Measurements from ENCODE around the gene KL. TPM values are rescaled to one million over a fixed set of nuclear protein-coding genes. Genes with fewer than 3 reads are reported as not detected.

Gene KL
- total and polyA plus RNA-seq, 10 of the 15 experiments (the other 5 are each of a cell fraction or from before 2014, with no cell fraction given): 0.08 to 2.1 (median 1.4) TPM

DNA sequence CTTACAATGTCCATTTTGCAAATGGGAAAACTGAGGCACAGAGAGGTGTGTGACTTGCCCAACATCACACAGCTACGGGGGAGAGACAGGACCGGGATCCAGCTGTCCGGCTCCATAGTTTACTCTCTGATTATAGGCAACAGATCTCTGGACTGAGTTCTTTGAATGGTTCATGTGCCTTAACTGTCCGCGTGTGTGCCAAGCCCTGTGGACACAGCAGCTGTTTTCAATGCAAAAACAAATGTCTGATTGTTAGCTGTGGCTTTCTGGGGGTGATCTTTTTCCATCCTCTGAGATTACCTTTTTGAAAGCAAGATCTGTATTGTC is 94.1 kb downstream of the KL start:
- H3K4me3 ChIP-seq: no peak overlapping the region
- H3K9ac ChIP-seq (ENCODE audit: control insufficient read depth, insufficient read depth, low read length): peak overlapping the region; percentile 77
- 22% methylated on average over 5 of the region's 5 CpGs for WGBS (ENCODE audit: insufficient coverage, insufficient replicate concordance, low lambda C conversion rate, missing lambda C conversion rate)
- H3K36me3 ChIP-seq (ENCODE audit: control insufficient read depth in 2 of 2, insufficient read depth in 2 of 2, low read length in 1 of 2): peaks cover 8 to 32% of the 10 kb centered on the region in 2 experiments
- peak overlapping the region; percentile 88 for H2AFZ ChIP-seq (ENCODE audit: control insufficient read depth, low read depth, low read length)
- H3K27me3 ChIP-seq (replicated peaks in 1 of 2; ENCODE audit: control insufficient read depth in 2 of 2, insufficient read depth in 2 of 2, low read length in 1 of 2): no peaks in the 10 kb centered on the region
- ChIA-PET SMC1A (ENCODE audit: uncharacterized antibody, unreplicated experiment) (interaction anchor here (0.8 to 7.6 kb wide), 21 partner anchors 11 to 115 kb away, joined by 3 to 95 read pairs (median 6); no protein-coding TSS in a partner anchor), POLR2A (interaction anchor here (1.0 to 7.2 kb wide), 9 partner anchors 22 to 95 kb away, joined by 3 to 62 read pairs (median 6); no protein-coding TSS in a partner anchor), RAD21 (ENCODE audit: unreplicated experiment) (interaction anchor here (1.0 to 6.9 kb wide), 20 partner anchors 11 to 619 kb away, joined by 3 to 80 read pairs (median 6); no protein-coding TSS in a partner anchor), CTCF (interaction anchor here (0.8 to 5.7 kb wide), 28 partner anchors 10 to 614 kb away, joined by 3 to 52 read pairs (median 7); no protein-coding TSS in a partner anchor)
- H3K4me1 ChIP-seq (ENCODE audit: control insufficient read depth, insufficient read depth, low read length): peaks cover 59% of the 10 kb centered on the region
- TSS peak; percentile 31 for BruUV-seq (replicated peaks)
- H3K79me2 ChIP-seq (ENCODE audit: control insufficient read depth, insufficient read depth, low read length): peaks cover 3% of the 10 kb centered on the region
- peak; percentile 7 for ATAC-seq
- peak overlapping the region; percentile 90 for H3K4me2 ChIP-seq (ENCODE audit: control insufficient read depth, insufficient read depth)
- in situ Hi-C loops (cut with MboI): no loop called here
- no peaks in the 10 kb centered on the region for H3K9me3 ChIP-seq (replicated peaks; ENCODE audit: control insufficient read depth, insufficient read depth, low read length)
- TF ChIP-seq SMARCA5 (IDR thresholded peaks at IDR 0.05): peak; percentile 14; the same call in 1 of the 2 replicates
- TF ChIP-seq, protein P1, sequence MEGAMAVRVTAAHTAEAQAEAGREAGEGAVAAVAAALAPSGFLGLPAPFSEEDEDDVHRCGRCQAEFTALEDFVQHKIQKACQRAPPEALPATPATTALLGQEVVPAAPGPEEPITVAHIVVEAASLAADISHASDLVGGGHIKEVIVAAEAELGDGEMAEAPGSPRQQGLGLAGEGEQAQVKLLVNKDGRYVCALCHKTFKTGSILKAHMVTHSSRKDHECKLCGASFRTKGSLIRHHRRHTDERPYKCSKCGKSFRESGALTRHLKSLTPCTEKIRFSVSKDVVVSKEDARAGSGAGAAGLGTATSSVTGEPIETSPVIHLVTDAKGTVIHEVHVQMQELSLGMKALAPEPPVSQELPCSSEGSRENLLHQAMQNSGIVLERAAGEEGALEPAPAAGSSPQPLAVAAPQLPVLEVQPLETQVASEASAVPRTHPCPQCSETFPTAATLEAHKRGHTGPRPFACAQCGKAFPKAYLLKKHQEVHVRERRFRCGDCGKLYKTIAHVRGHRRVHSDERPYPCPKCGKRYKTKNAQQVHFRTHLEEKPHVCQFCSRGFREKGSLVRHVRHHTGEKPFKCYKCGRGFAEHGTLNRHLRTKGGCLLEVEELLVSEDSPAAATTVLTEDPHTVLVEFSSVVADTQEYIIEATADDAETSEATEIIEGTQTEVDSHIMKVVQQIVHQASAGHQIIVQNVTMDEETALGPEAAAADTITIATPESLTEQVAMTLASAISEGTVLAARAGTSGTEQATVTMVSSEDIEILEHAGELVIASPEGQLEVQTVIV (IDR thresholded peaks at IDR 0.05; ENCODE audit: borderline replicate concordance, partially characterized antibody): no peak
- peak; percentile 2; the same call in 1 of the 2 replicates for TF ChIP-seq CHD2 (IDR thresholded peaks at IDR 0.05; ENCODE audit: borderline replicate concordance, low read depth, low read length)
- TF ChIP-seq ESRRA (IDR thresholded peaks at IDR 0.05; ENCODE audit: low read length): no peak; the same call in 1 of the 2 replicates
- peak; percentile 16; the same call in 1 of the 2 replicates for TF ChIP-seq MXI1 (IDR thresholded peaks at IDR 0.05; ENCODE audit: low read depth, low read length)
- no peak for TF ChIP-seq SMAD5 (IDR thresholded peaks at IDR 0.05; ENCODE audit: low read depth)
- TF ChIP-seq SIN3A (IDR thresholded peaks at IDR 0.05; ENCODE audit: low read depth, low read length): 0 out of 2 replicates have a peak, but pooled peaks have one; percentile 40
- no peak for DNase-seq (ENCODE audit: low read depth, low spot score)
- H4K20me1 ChIP-seq (ENCODE audit: control insufficient read depth, insufficient read depth): no peaks in the 10 kb centered on the region
- no peak for FAIRE-seq
- intact Hi-C loops (cut with micrococcal nuclease; ENCODE audit: unreplicated experiment): loop anchor here (2.0 kb wide), 1 partner anchor 36 kb away; no protein-coding TSS in a partner anchor
- peak overlapping the region; percentile 91 for H3K27ac ChIP-seq (ENCODE audit: control insufficient read depth, insufficient read depth)

Measured in GM12878 (cell line).